Activated T-cell treated with anti-CD3 and anti-CD28 coated beads, Interleukin-2, amount 50 U/mL, for 24 hours (primary cell): ENCODE results near the gene OR2B6.

Source experiments
- DNase-seq: peaks from one replicate; pipeline ENCODE4 v3.0.0-alpha.2; 2020
- H3K27ac Mint-ChIP-seq: 2 replicates; pipeline ENCODE4 v1.8.0; 2020; ENCODE audit warnings: mild to moderate bottlenecking, mixed read lengths
- H3K27me3 Mint-ChIP-seq: 2 replicates; pipeline ENCODE4 v1.8.0; 2020; ENCODE audit warnings: mixed read lengths
- H3K36me3 Mint-ChIP-seq: 2 replicates; pipeline ENCODE4 v1.8.0; 2020; ENCODE audit warnings: low read depth, mixed read lengths
- H3K4me1 Mint-ChIP-seq: 2 replicates; pipeline ENCODE4 v1.8.0; 2020; ENCODE audit warnings: low read depth, mixed read lengths
- H3K4me3 Mint-ChIP-seq: 2 replicates; pipeline ENCODE4 v1.8.0; 2020; ENCODE audit warnings: mild to moderate bottlenecking, moderate library complexity, mixed read lengths
- H3K9me3 Mint-ChIP-seq: 2 replicates; pipeline ENCODE4 v1.8.0; 2020; ENCODE audit warnings: mixed read lengths

Gene OR2B6

GRCh38 chr6:27970444-27970843 is 13.4 kb downstream of the OR2B6 start:
- Mint-ChIP-seq H3K4me1 (no peaks in the 10 kb centered on the region), H3K36me3 (no peaks in the 10 kb centered on the region), H3K4me3 (no peak overlapping the region), H3K9me3 (no peaks in the 10 kb centered on the region), H3K27me3 (peaks cover 61% of the 10 kb centered on the region), H3K27ac (no peak overlapping the region)
- no peak for DNase-seq

- peaks cover 58% of the 10 kb centered on the region for H3K27me3 Mint-ChIP-seq
- no peak overlapping the region for H3K4me3 Mint-ChIP-seq
- no peak for DNase-seq
- no peaks in the 10 kb centered on the region for H3K4me1 Mint-ChIP-seq
- H3K36me3 Mint-ChIP-seq = no peaks in the 10 kb centered on the region
- H3K27ac Mint-ChIP-seq = no peak overlapping the region
- H3K9me3 Mint-ChIP-seq = no peaks in the 10 kb centered on the region
Measured at GRCh38 chr6:27972750-27973149, 15.7 kb downstream of the OR2B6 start.

GRCh38 chr6:27977387-27977786 is 20.3 kb downstream of the OR2B6 start:
- Mint-ChIP-seq H3K4me3 (no peak overlapping the region), H3K27ac (no peak overlapping the region), H3K27me3 (peaks cover 48% of the 10 kb centered on the region), H3K4me1 (no peaks in the 10 kb centered on the region), H3K9me3 (no peaks in the 10 kb centered on the region), H3K36me3 (no peaks in the 10 kb centered on the region)
- no peak for DNase-seq

- H3K36me3 Mint-ChIP-seq = no peaks in the 10 kb centered on the region
- no peak for DNase-seq
- H3K4me1 Mint-ChIP-seq = no peaks in the 10 kb centered on the region
- no peaks in the 10 kb centered on the region for H3K9me3 Mint-ChIP-seq
- peaks cover 50% of the 10 kb centered on the region for H3K27me3 Mint-ChIP-seq
- H3K4me3 Mint-ChIP-seq = no peak overlapping the region
- no peak overlapping the region for H3K27ac Mint-ChIP-seq
Measured at GRCh38 chr6:27978705-27979104, 21.7 kb downstream of the OR2B6 start.

DNA sequence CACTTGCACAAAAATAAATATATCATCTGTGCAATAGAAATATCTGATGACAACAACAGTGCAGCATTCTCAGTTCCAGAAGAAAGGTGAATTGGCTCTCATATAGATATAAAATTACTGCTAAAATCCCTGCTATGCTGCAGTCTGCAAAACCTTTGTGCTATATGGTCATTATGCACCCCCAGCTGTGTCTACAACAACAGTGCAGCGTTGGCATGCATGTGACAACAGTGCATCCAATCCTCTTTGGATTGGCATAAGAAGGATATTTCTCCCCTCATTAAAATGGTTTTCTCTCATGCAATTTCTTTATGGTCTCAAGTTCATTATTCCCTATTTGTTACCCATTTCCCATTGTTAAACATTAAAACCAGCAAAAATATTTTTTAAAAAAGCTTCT is 23.1 kb downstream of the OR2B6 start:
- DNase-seq = no peak
- no peak overlapping the region for H3K4me3 Mint-ChIP-seq
- H3K27me3 Mint-ChIP-seq = peaks cover 50% of the 10 kb centered on the region

GRCh38 chr6:27986928-27987725 is 30.1 kb downstream of the OR2B6 start:
- Mint-ChIP-seq H3K4me3 (no peak overlapping the region), H3K9me3 (no peaks in the 10 kb centered on the region), H3K27ac (no peak overlapping the region), H3K27me3 (peaks cover 62% of the 10 kb centered on the region), H3K4me1 (no peaks in the 10 kb centered on the region), H3K36me3 (no peaks in the 10 kb centered on the region)
- DNase-seq = no peak

More for the DNA sequence above, 23.1 kb downstream of the OR2B6 start:
- no peaks in the 10 kb centered on the region for H3K4me1 Mint-ChIP-seq
- no peaks in the 10 kb centered on the region for H3K36me3 Mint-ChIP-seq
- no peaks in the 10 kb centered on the region for H3K9me3 Mint-ChIP-seq
- no peak overlapping the region for H3K27ac Mint-ChIP-seq

DNA sequence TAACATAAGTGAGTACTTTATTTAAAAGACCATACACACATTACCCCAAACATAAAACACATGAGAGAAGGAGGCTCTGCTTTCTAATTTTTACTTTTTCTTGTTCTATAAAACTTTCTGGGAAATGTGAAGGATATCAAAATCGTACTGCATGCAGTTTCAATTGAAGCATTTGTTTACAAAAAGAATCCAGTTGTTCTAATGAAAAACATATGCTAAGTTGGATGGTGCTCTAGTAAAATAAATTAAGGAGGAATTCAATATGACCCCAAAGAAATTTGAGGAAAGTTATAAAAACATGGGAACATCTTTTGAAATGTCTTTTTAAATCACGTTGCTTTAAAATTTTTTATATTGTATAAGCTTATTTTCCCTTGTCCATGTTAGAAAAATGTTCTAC is 37.6 kb downstream of the OR2B6 start:
- no peak overlapping the region for H3K4me3 Mint-ChIP-seq
- DNase-seq = no peak
- H3K9me3 Mint-ChIP-seq = no peaks in the 10 kb centered on the region
- no peaks in the 10 kb centered on the region for H3K36me3 Mint-ChIP-seq
- peaks cover 70% of the 10 kb centered on the region for H3K27me3 Mint-ChIP-seq
- H3K4me1 Mint-ChIP-seq = no peaks in the 10 kb centered on the region
- no peak overlapping the region for H3K27ac Mint-ChIP-seq

- Mint-ChIP-seq H3K27me3 (peaks cover 42% of the 10 kb centered on the region), H3K36me3 (no peaks in the 10 kb centered on the region), H3K4me3 (no peak overlapping the region), H3K4me1 (no peaks in the 10 kb centered on the region), H3K9me3 (no peaks in the 10 kb centered on the region), H3K27ac (no peak overlapping the region)
- no peak for DNase-seq
Measured at GRCh38 chr6:28000351-28001045, 43.5 kb downstream of the OR2B6 start.

DNA sequence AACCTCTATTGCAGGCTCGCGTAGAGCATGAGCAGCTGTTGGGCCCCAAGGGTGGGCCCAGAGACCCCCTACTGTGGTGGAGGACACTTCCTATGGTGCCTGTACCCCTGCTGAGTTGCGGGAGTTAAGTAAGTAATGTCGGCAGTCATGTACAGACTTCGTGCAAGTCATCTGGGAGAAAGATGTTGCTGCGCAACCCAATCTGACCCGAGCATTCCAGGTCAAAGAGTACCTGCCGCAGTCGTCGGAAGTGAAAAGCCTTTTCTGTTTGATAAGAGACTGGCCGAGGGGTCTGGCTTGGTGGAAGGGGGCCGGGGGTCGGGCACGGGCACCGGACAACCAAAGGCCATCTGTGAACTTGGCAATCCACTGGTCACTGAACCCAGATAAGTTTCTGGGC is 44.3 kb downstream of the OR2B6 start:
- no peak for DNase-seq
- Mint-ChIP-seq H3K4me1 (no peaks in the 10 kb centered on the region), H3K27ac (no peak overlapping the region), H3K9me3 (no peaks in the 10 kb centered on the region), H3K27me3 (peaks cover 38% of the 10 kb centered on the region), H3K4me3 (no peak overlapping the region), H3K36me3 (no peaks in the 10 kb centered on the region)

DNA sequence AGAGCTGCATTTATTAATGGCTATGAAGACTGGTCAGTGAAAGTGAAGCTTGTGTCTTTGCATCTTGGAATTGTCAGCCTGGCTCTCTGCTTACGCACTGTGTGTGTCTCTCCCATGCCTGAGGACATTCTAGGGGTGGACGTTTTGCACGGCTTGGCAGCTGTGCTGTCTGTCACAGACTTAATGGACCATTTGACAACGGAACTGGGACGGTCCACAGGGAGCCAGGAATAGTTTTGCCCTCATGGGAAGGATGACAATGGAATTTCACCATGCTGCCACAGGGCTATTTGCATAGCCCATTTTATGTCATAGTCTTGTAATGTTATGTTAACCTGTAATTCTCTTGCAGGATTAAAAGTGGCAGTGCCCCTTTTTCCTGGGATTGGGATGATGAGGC is 44.7 kb downstream of the OR2B6 start:
- H3K4me3 Mint-ChIP-seq = no peak overlapping the region
- H3K36me3 Mint-ChIP-seq = no peaks in the 10 kb centered on the region
- no peak for DNase-seq
- no peaks in the 10 kb centered on the region for H3K4me1 Mint-ChIP-seq
- H3K9me3 Mint-ChIP-seq = no peaks in the 10 kb centered on the region
- H3K27ac Mint-ChIP-seq = no peak overlapping the region
- H3K27me3 Mint-ChIP-seq = peaks cover 36% of the 10 kb centered on the region

- no peak for DNase-seq
- no peak overlapping the region for H3K4me3 Mint-ChIP-seq
- H3K4me1 Mint-ChIP-seq = no peaks in the 10 kb centered on the region
- H3K36me3 Mint-ChIP-seq = no peaks in the 10 kb centered on the region
- no peak overlapping the region for H3K27ac Mint-ChIP-seq
- H3K27me3 Mint-ChIP-seq = peaks cover 33% of the 10 kb centered on the region
- H3K9me3 Mint-ChIP-seq = no peaks in the 10 kb centered on the region
Measured at GRCh38 chr6:28002161-28002560, 45.1 kb downstream of the OR2B6 start.

DNA sequence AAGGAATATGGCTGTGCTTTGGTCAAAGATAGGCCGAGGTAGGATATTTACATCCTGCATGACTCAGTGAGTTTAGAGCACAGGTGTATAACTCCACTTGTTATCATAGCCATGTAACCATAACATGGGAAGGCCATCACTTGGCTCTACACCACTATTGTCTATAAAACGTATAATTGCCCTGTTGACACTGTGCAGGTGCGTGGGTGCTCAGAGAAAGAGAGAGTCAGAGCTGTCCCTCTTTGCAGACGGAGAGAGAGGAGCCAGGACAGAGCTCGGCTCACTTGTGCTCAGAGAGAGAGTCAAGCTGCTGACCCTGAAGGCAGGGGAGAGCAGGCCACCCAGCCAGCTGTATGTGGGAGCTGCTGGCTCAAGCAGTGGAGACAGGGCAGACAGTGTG is 46.0 kb downstream of the OR2B6 start:
- H3K27me3 Mint-ChIP-seq = peaks cover 30% of the 10 kb centered on the region
- DNase-seq = no peak
- H3K27ac Mint-ChIP-seq = no peak overlapping the region
- no peaks in the 10 kb centered on the region for H3K9me3 Mint-ChIP-seq
- no peak overlapping the region for H3K4me3 Mint-ChIP-seq
- H3K4me1 Mint-ChIP-seq = no peaks in the 10 kb centered on the region
- H3K36me3 Mint-ChIP-seq = no peaks in the 10 kb centered on the region

- Mint-ChIP-seq H3K27ac (no peak overlapping the region), H3K4me1 (no peaks in the 10 kb centered on the region), H3K27me3 (peaks cover 30% of the 10 kb centered on the region), H3K4me3 (no peak overlapping the region), H3K36me3 (no peaks in the 10 kb centered on the region), H3K9me3 (no peaks in the 10 kb centered on the region)
- DNase-seq = no peak
Measured at GRCh38 chr6:28003661-28004060, 46.6 kb downstream of the OR2B6 start.

- Mint-ChIP-seq H3K4me1 (no peaks in the 10 kb centered on the region), H3K4me3 (no peak overlapping the region), H3K36me3 (no peaks in the 10 kb centered on the region), H3K27me3 (peaks cover 32% of the 10 kb centered on the region), H3K9me3 (no peaks in the 10 kb centered on the region), H3K27ac (no peak overlapping the region)
- no peak for DNase-seq
Measured at GRCh38 chr6:28004350-28005151, 47.5 kb downstream of the OR2B6 start.
